HG03521 (cell line): ENCODE measurements around the gene KANSL3.

Experiments
- ATAC-seq: cut with Tn5 transposase; IDR thresholded peaks from one replicate; pipeline ENCODE4 v1.9.1; 2021; ENCODE audit warnings: mild to moderate bottlenecking, moderate library complexity; ENCODE audit not compliant: unreplicated experiment

The KANSL3 gene

GRCh38 chr2:96608469-96609455, 29.4 kb downstream of the KANSL3 start:
- no peak for ATAC-seq

- no peak for ATAC-seq
These were observed 34.0 kb downstream of the KANSL3 start for GRCh38 chr2:96604104-96604503.

GRCh38 chr2:96602330-96602823, 35.7 kb downstream of the KANSL3 start:
- ATAC-seq, result no peak

GRCh38 chr2:96601382-96602292, 36.5 kb downstream of the KANSL3 start:
- no peak for ATAC-seq

GRCh38 chr2:96599941-96600340, 38.2 kb downstream of the KANSL3 start:
- ATAC-seq, result no peak

- no peak for ATAC-seq
These were observed 41.5 kb downstream of the KANSL3 start for GRCh38 chr2:96596596-96596995.

GRCh38 chr2:96594691-96595152, 43.4 kb downstream of the KANSL3 start:
- no peak for ATAC-seq

GRCh38 chr2:96594282-96594681, 43.8 kb downstream of the KANSL3 start:
- no peak for ATAC-seq

- no peak for ATAC-seq
These were observed 46.6 kb downstream of the KANSL3 start for GRCh38 chr2:96591494-96591893.

- ATAC-seq, result no peak
These were observed 47.1 kb downstream of the KANSL3 start for GRCh38 chr2:96591054-96591453.

- no peak for ATAC-seq
These were observed 50.3 kb downstream of the KANSL3 start for GRCh38 chr2:96587843-96588242.

- no peak for ATAC-seq
These were observed 54.1 kb downstream of the KANSL3 start for GRCh38 chr2:96584017-96584416.

GRCh38 chr2:96580771-96581170, 57.3 kb downstream of the KANSL3 start:
- no peak for ATAC-seq

GRCh38 chr2:96579422-96579821, 58.7 kb downstream of the KANSL3 start:
- ATAC-seq, result no peak

GRCh38 chr2:96578731-96579130, 59.4 kb downstream of the KANSL3 start:
- no peak for ATAC-seq

GRCh38 chr2:96577501-96577900, 60.6 kb downstream of the KANSL3 start:
- no peak for ATAC-seq

GRCh38 chr2:96575785-96576456, 62.2 kb downstream of the KANSL3 start:
- ATAC-seq, result no peak

- ATAC-seq, result no peak
These were observed 63.7 kb downstream of the KANSL3 start for GRCh38 chr2:96574364-96574763.

- ATAC-seq, result no peak
These were observed 70.0 kb downstream of the KANSL3 start for GRCh38 chr2:96568094-96568493.

- ATAC-seq, result no peak
These were observed 73.0 kb downstream of the KANSL3 start for GRCh38 chr2:96565111-96565510.

- ATAC-seq, result no peak
These were observed 73.5 kb downstream of the KANSL3 start for GRCh38 chr2:96564563-96564962.
